HepG2 (cell line): Measurements from ENCODE around the gene RTBDN. TPM values are rescaled to one million over a fixed set of nuclear protein-coding genes. Genes with fewer than 3 reads are reported as not detected.

Source experiments
- ATF1 ChIP-seq: IDR thresholded peaks from 2 replicates; pipeline ENCODE4 v1.6.1; 2016; ENCODE audit warnings: mild to moderate bottlenecking, control low read depth
- ELF4 ChIP-seq: sonication (generic); formaldehyde crosslinking; IDR thresholded peaks from 2 replicates; pipeline ENCODE4 v1.5.0; 2020; ENCODE audit warnings: missing genetic modification reagents, mild to moderate bottlenecking, moderate library complexity, borderline replicate concordance
- EP300 ChIP-seq, 3 experiments: sonication (generic) in 1 of 3; formaldehyde crosslinking in 1 of 3; IDR thresholded peaks; 2 replicates each; pipeline versions ENCODE4 v1.5.1 to v1.6.1; 2011 to 2020; ENCODE audit warnings: low read depth in 2 of 3, low read length in 2 of 3, borderline replicate concordance in 1 of 3, improper control_type of control experiment in 1 of 3, mild to moderate bottlenecking in 1 of 3, missing genetic modification reagents in 1 of 3, moderate library complexity in 1 of 3
- FOXC1 ChIP-seq: sonication (generic); formaldehyde crosslinking; IDR thresholded peaks from 2 replicates; pipeline ENCODE4 v1.8.0; 2022; ENCODE audit warnings: mild to moderate bottlenecking, missing genetic modification reagents, borderline replicate concordance
- HNRNPH1 ChIP-seq: fragments of 200-400 bp; formaldehyde crosslinking; optimal IDR thresholded peaks from 2 replicates; pipeline ENCODE3; 2017; ENCODE audit warnings: mild to moderate bottlenecking, low read depth, low read length
- NFIB ChIP-seq: sonication (generic); formaldehyde crosslinking; IDR thresholded peaks from 2 replicates; pipeline ENCODE4 v1.9.0; 2021; ENCODE audit warnings: missing genetic modification reagents, mild to moderate bottlenecking, borderline replicate concordance
- NFRKB ChIP-seq: fragments of 450-650 bp; IDR thresholded peaks from 2 replicates; pipeline ENCODE4 v1.6.1; 2017
- PATZ1 ChIP-seq: sonication (generic); formaldehyde crosslinking; IDR thresholded peaks from 2 replicates; pipeline ENCODE4 v1.4.0; 2020; ENCODE audit warnings: missing genetic modification reagents
- RAD51 ChIP-seq: fragments of 450-650 bp; IDR thresholded peaks from 2 replicates; pipeline ENCODE4 v1.6.1; 2016; ENCODE audit warnings: borderline replicate concordance
- REPIN1 ChIP-seq: sonication (generic); formaldehyde crosslinking; IDR thresholded peaks from 2 replicates; pipeline ENCODE4 v1.8.0; 2022; ENCODE audit warnings: missing genetic modification reagents, low read depth, mild to moderate bottlenecking, borderline replicate concordance
- RERE ChIP-seq: IDR thresholded peaks from 2 replicates; pipeline ENCODE4 v1.6.1; 2016; ENCODE audit warnings: low read depth, missing genetic modification reagents, missing compliant biosample characterization
- SP2 ChIP-seq: sonication (generic); formaldehyde crosslinking; IDR thresholded peaks from 2 replicates; pipeline ENCODE4 v1.5.1; 2020; ENCODE audit warnings: mild to moderate bottlenecking, missing genetic modification reagents
- TBP ChIP-seq: sonication (generic); formaldehyde crosslinking; IDR thresholded peaks from 2 replicates; pipeline ENCODE4 v1.5.0; 2020; ENCODE audit warnings: missing genetic modification reagents
- XRCC5 ChIP-seq: fragments of 200-400 bp; formaldehyde crosslinking; optimal IDR thresholded peaks from 2 replicates; pipeline ENCODE3; 2017; ENCODE audit warnings: mild to moderate bottlenecking, low read length
- ZBTB1 ChIP-seq: sonication (generic); formaldehyde crosslinking; IDR thresholded peaks from 2 replicates; pipeline ENCODE4 v1.4.0; 2020; ENCODE audit warnings: missing genetic modification reagents, borderline replicate concordance
- ZBTB20 ChIP-seq: sonication (generic); formaldehyde crosslinking; IDR thresholded peaks from 2 replicates; pipeline ENCODE4 v1.8.1; 2023; ENCODE audit warnings: missing genetic modification reagents, low read depth, mild to moderate bottlenecking, borderline replicate concordance
- ZBTB38 ChIP-seq: sonication (generic); formaldehyde crosslinking; IDR thresholded peaks from 2 replicates; pipeline ENCODE4 v1.5.1; 2020; ENCODE audit warnings: mild to moderate bottlenecking, missing genetic modification reagents
- ZNF350 ChIP-seq: sonication (generic); formaldehyde crosslinking; IDR thresholded peaks from 2 replicates; pipeline ENCODE4 v1.4.0; 2020; ENCODE audit warnings: mild to moderate bottlenecking, low read depth, missing genetic modification reagents, borderline replicate concordance
- ZNF558 ChIP-seq: sonication (generic); formaldehyde crosslinking; IDR thresholded peaks from 2 replicates; pipeline ENCODE4 v1.9.0; 2022; ENCODE audit warnings: mild to moderate bottlenecking, missing genetic modification reagents, borderline replicate concordance
- ZNF569 ChIP-seq: sonication (generic); formaldehyde crosslinking; IDR thresholded peaks from 2 replicates; pipeline ENCODE4 v1.5.0; 2020; ENCODE audit warnings: mild to moderate bottlenecking, missing genetic modification reagents, moderate library complexity, borderline replicate concordance
- ZNF713 ChIP-seq: sonication (generic); formaldehyde crosslinking; IDR thresholded peaks from 2 replicates; pipeline ENCODE4 v1.4.0; 2020; ENCODE audit warnings: mild to moderate bottlenecking, missing genetic modification reagents
- ZNF766 ChIP-seq: sonication (generic); formaldehyde crosslinking; IDR thresholded peaks from 2 replicates; pipeline ENCODE4 v1.5.0; 2020; ENCODE audit warnings: missing genetic modification reagents, borderline replicate concordance
- polyA plus RNA-seq, 8 experiments: library from polyadenylated mRNA; depleted of rRNA in 3 of 8; stranded (reverse) in 7 of 8; unstranded in 1 of 8; fragments of >200 nt; fragmentation: Illumina TruSeq in 4 of 8; extraction: Trizol in 4 of 8; gene quantifications; 2 replicates each; pipeline versions ENCODE4 v1.2.1 to v1.2.3, GENCODE V29; 2011 to 2016; ENCODE audit warnings: low read depth in 4 of 8, missing spikeins in 1 of 8, mixed read lengths in 1 of 8; ENCODE audit not compliant: insufficient read depth in 1 of 8
- total RNA-seq, 5 experiments: library from RNA; depleted of rRNA; stranded (reverse); fragments of >200 nt; fragmentation: Illumina TruSeq; extraction: Trizol; gene quantifications; 2 replicates each; pipeline ENCODE4 v1.2.3, GENCODE V29; 2016; ENCODE audit warnings: low read depth in 1 of 5

Gene RTBDN
- total and polyA plus RNA-seq, 2 of the 13 experiments (the other 11 are each of a cell fraction or from before 2014, with no cell fraction given) = 0.27 to 0.48 TPM

- TF ChIP-seq ZBTB20 = no peak
- no peak for TF ChIP-seq REPIN1
- no peak for TF ChIP-seq ZBTB38 (CRISPR knock-in tag)
- TF ChIP-seq XRCC5 = peak; percentile 52
- TF ChIP-seq ZNF558 = no peak
- TF ChIP-seq ZNF713 (CRISPR knock-in tag) = no peak
- no peak for TF ChIP-seq ZNF350 (CRISPR knock-in tag)
- TF ChIP-seq TBP (CRISPR knock-in tag) = no peak
- TF ChIP-seq ZBTB1 (CRISPR knock-in tag) = no peak
- TF ChIP-seq FOXC1 = no peak
- TF ChIP-seq NFRKB = no peak
- TF ChIP-seq EP300 (IDR thresholded peaks at IDR 0.05; ENCODE audit: low read depth in 2 of 2, low read length in 2 of 2) = no peak
- TF ChIP-seq EP300 (CRISPR knock-in tag; IDR thresholded peaks at IDR 0.05; ENCODE audit: borderline replicate concordance) = 0 out of 2 replicates have a peak, but pooled peaks have one; percentile 22
- TF ChIP-seq HNRNPH1 = no peak
- TF ChIP-seq ZNF569 = no peak
- TF ChIP-seq PATZ1 (CRISPR knock-in tag) = peak; percentile 71
- no peak for TF ChIP-seq SP2 (CRISPR knock-in tag)
- no peak for TF ChIP-seq ATF1 (CRISPR knock-in tag)
- TF ChIP-seq NFIB = no peak
- TF ChIP-seq RAD51 = no peak
- no peak for TF ChIP-seq ELF4 (CRISPR knock-in tag)
- TF ChIP-seq RERE (CRISPR knock-in tag) = no peak
- TF ChIP-seq ZNF766 (CRISPR knock-in tag) = no peak
Measured at GRCh38 chr19:12779162-12779993, 55.0 kb downstream of the RTBDN start (continued).
